Measurements from ENCODE around the gene S100A3. TPM values are rescaled to one million over a fixed set of nuclear protein-coding genes. Genes with fewer than 3 reads are reported as not detected.
"Not testable (repeated sequence)": the region's sequence is repeated elsewhere in the genome, so short reads cannot be mapped to it uniquely, and the experiment has no call there.

The S100A3 gene
- polyA plus RNA-seq, 2 of the 4 experiments (the other 2 are of a cell fraction): 25.0 to 74.0 TPM

GRCh38 chr1:153577624-153578051 lies 28.6 kb upstream of the S100A3 start:
- Histone ChIP-seq H3K4me3 (no peak overlapping the region), H3K27ac (peak overlapping the region in 1 of 2 experiments; percentile 69; a peak in 3 of 6 replicates), H3K9me3 (no peaks in the 10 kb centered on the region), H3K4me2 (peak overlapping the region; percentile 48), H3K4me1 (peaks cover 26% of the 10 kb centered on the region)
- FAIRE-seq: no peak
- WGBS (ENCODE audit: missing lambda C conversion rate): 47% methylated on average over 9 of the region's 9 CpGs
- no peak for TF ChIP-seq ZC3H11A (IDR thresholded peaks at IDR 0.05)
- no peak for TF ChIP-seq HDAC2 (IDR thresholded peaks at IDR 0.05)
- TF ChIP-seq RAD21 (conservative IDR thresholded peaks at IDR 0.05 in 1 of 2, IDR thresholded peaks at IDR 0.05 in 1 of 2): no peak
- TF ChIP-seq CEBPB (IDR thresholded peaks at IDR 0.05): no peak
- TF ChIP-seq NPAS2 (CRISPR knock-in tag; IDR thresholded peaks at IDR 0.05; ENCODE audit: borderline replicate concordance): no peak
- no peak for DNase-seq (ENCODE audit: low read depth in 1 of 2, low spot score in 1 of 2)
- CTCF ChIA-PET: interaction anchor here (0.6 to 4.3 kb wide), 16 partner anchors 9 to 409 kb away, joined by 3 to 29 read pairs (median 3); partner anchors contain the start of genes RAB13, S100A1, S100A13 and S100A6
- POLR2A ChIA-PET: interaction anchor here (0.7 to 1.3 kb wide), 5 partner anchors 8 to 413 kb away, joined by 3 to 6 read pairs (median 4); partner anchors contain the start of gene CHTOP
- ATAC-seq: peak; percentile 31 to 66; a peak in 3 of 6 replicates

DNA sequence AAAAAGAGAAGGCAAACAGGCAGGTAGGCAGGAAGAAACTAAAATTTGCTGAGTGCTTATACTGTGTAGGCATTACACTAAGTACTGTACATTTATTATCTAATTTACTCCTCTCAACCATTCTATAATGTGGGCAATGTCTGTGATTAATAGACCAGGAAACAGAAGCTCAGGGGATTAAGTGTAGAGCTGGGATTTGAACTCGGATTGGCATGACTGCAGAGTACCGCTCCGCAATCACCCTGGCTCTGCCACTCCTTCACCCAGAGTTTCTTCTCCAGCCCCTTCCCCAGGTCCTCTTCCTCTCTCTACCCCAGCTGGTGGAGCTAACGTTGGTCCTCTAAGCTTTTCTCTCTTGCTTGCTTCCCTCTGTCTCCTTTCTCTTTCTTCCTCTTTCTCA lies 28.1 kb upstream of the S100A3 start:
- no peak for DNase-seq (ENCODE audit: low read depth in 1 of 2, low spot score in 1 of 2)
- H3K9me3 ChIP-seq: no peaks in the 10 kb centered on the region
- H3K4me2 ChIP-seq: peak overlapping the region; percentile 48
- CTCF ChIA-PET: interaction anchor here (0.6 to 4.3 kb wide), 15 partner anchors 8 to 410 kb away, joined by 3 to 29 read pairs (median 4); partner anchors contain the start of genes RAB13, S100A1, S100A13 and S100A6
- no peak for FAIRE-seq
- TF ChIP-seq ELK1 (IDR thresholded peaks at IDR 0.05; ENCODE audit: low read depth, low read length) (no peak), JUN (IDR thresholded peaks at IDR 0.05) (no peak), ZFP36 (IDR thresholded peaks at IDR 0.05; ENCODE audit: borderline replicate concordance, partially characterized antibody) (no peak), HMGXB4 (CRISPR knock-in tag; IDR thresholded peaks at IDR 0.05; ENCODE audit: borderline replicate concordance) (no peak), SMC3 (IDR thresholded peaks at IDR 0.05) (no peak), ZNF302 (CRISPR knock-in tag; IDR thresholded peaks at IDR 0.05) (no peak)
- 65% methylated on average over 4 of the region's 4 CpGs for WGBS (ENCODE audit: missing lambda C conversion rate)
- H3K4me3 ChIP-seq: no peak overlapping the region
- POLR2A ChIA-PET: interaction anchor here (0.8 to 1.3 kb wide), 3 partner anchors 57 to 413 kb away, joined by 3 to 6 read pairs (median 5); partner anchors contain the start of gene CHTOP
- peak overlapping the region in 1 of 2 experiments; percentile 69; a peak in 2 of 6 replicates for H3K27ac ChIP-seq
- H3K4me1 ChIP-seq: peaks cover 27% of the 10 kb centered on the region
- ATAC-seq: no peak

DNA sequence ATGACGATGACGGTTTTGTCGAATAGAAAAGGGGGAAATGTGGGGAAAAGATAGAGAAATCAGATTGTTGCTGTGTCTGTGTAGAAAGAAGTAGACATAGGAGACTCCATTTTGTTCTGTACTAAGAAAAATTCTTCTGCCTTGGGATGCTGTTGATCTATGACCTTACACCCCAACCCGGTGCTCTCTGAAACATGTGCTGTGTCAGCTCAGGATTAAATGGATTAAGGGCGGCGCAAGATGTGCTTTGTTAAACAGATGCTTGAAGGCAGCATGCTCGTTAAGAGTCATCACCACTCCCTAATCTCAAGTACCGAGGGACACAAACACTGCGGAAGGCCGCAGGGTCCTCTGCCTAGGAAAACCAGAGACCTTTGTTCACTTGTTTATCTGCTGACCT lies 26.4 kb upstream of the S100A3 start:
- H3K4me3 ChIP-seq; H3K9me3 ChIP-seq; H3K27ac ChIP-seq; H3K4me2 ChIP-seq; DNase-seq (ENCODE audit: low read depth in 1 of 2, low spot score in 1 of 2); ATAC-seq; FAIRE-seq; POLR2A ChIA-PET: not testable (repeated sequence)
- CTCF ChIA-PET: interaction anchor here (0.8 to 4.3 kb wide), 7 partner anchors 15 to 103 kb away, joined by 3 to 29 read pairs (median 4); partner anchors contain the start of genes ILF2, NPR1, S100A1 and S100A13
- 88% methylated on average over 10 of the region's 10 CpGs for WGBS (ENCODE audit: missing lambda C conversion rate)
- peaks cover 27% of the 10 kb centered on the region for H3K4me1 ChIP-seq

DNA sequence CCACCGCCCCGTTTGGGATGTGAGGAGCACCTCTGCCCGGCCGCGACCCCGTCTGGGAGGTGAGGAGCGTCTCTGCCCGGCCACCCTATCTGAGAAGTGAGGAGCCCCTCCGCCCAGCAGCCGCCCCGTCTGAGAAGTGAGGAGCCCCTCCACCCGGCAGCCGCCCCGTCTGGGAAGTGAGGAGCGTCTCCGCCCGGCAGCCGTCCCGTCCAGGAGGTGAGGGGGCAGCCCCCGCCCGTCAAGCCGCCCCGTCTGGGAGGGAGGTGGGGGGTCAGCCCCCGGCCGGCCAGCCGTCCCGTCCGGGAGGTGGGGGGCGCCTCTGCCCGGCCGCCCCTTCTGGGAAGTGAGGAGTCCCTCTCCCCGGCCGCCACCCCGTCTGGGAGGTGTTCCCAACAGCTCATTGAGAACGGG lies 26.0 kb upstream of the S100A3 start:
- H3K4me2 ChIP-seq; H3K27ac ChIP-seq; H3K4me3 ChIP-seq; H3K9me3 ChIP-seq; DNase-seq (ENCODE audit: low read depth in 1 of 2, low spot score in 1 of 2); FAIRE-seq; ATAC-seq; POLR2A ChIA-PET: not testable (repeated sequence)
- WGBS (ENCODE audit: missing lambda C conversion rate): 90% methylated on average over 5 of the region's 35 CpGs
- CTCF ChIA-PET: interaction anchor here (3.2 to 4.3 kb wide), 2 partner anchors 41 to 52 kb away, joined by 28 to 29 read pairs; partner anchors contain the start of genes S100A1, S100A13 and S100A6
- H3K4me1 ChIP-seq: peaks cover 27% of the 10 kb centered on the region

Data from A549 (cell line).